ENCODE data around the gene COL4A3.
A peak's percentile ranks its signal among the peaks of the same experiment; 100 is the strongest.
"Not testable (repeated sequence)": the region's sequence is repeated elsewhere in the genome, so short reads cannot be mapped to it uniquely, and the experiment has no call there.

The COL4A3 gene

DNA sequence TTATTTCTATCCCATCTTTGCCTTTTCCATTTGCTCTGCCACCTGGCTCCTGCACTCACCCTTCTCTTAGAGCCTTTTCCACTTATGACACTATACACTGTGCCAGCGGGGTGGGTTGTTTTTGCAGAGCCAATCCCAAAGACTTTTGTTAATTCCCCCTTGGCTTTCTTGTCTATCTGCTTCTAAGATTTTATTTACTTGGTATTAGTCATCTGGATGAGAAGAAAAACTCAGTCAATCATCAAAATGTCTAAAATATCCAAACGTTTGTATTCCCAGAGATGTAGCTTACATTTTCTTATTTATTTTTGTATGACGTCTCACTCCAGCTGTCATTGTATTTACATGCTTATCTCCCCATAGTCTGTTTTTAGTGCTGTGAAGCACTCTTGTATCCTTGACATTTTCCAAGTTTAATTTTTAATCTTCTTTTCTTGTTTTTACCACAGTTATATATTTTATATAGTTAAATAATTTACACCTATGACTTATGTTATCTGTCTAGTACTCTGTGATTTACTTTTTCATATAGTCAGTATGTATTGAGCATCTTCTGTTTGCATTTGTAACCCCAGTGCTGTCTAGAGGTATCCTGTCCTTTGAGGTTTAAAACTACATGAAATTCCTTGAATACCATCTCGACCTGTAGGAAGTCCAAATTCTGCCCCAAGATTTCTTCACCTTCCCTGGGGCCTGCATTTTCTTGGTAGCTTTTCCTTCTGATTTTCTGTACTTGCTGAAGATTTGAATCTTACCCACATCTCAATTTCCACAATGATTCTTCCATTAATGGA lies 55.1 kb downstream of the COL4A3 start:
- DNase-seq, result no peak

DNA sequence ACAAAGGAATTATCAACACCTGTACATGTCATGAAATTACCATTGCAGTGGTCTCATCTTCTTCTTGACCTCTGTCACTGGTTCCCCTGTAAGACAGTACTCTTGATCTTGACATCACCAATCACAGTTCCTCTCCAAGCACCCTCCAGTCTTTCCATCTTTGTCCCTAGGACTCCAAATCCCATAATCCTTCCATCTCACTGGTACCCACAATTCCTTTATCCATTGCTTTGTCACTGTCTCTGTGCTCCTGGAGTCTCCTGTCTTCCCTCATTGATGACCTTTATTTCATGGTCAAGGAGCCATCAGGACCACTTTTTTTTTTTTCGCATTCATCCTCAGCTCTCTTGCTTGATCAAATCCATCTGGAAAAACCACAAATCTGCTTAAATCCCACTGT lies 56.7 kb downstream of the COL4A3 start:
- DNase-seq, result no peak

DNA sequence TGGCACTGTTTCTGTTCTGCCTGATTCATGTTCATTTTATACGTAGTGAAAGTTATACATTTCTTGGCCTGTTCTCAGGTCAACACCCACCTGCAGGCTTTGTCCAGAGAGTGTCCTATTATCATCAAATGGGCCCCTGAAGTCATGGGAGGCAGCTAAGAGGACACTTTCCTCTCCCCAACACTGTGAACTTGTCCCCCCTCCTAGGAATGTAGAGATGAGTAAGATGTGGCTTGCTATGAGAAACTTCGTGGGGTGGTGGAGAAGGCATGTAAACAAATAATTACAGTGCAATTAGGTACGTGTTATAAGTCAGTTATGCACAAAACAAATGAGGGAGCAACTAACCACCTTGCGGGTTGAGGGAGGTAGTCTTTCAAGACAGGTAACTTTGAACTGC lies 57.9 kb downstream of the COL4A3 start:
- DNase-seq, result no peak

DNA sequence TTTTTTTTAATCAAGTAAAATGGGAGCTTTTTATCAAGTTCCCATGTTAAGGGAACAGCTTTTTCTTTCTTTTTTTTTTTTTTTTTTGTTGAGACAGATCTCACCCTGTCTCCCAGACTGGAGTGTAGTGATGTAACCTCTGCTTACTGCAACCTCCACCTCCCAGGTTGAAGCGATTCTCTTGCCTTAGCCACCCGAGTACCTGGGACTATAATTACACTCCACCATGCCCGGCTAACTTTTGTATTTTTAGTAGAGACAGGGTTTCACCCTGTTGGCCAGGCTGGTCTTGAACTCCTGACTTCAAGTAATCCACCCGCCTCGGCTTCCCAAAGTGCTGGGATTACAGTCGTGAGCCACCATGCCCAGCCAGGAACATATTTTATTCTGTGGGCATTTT lies 61.2 kb downstream of the COL4A3 start:
- not testable (repeated sequence) for DNase-seq

DNA sequence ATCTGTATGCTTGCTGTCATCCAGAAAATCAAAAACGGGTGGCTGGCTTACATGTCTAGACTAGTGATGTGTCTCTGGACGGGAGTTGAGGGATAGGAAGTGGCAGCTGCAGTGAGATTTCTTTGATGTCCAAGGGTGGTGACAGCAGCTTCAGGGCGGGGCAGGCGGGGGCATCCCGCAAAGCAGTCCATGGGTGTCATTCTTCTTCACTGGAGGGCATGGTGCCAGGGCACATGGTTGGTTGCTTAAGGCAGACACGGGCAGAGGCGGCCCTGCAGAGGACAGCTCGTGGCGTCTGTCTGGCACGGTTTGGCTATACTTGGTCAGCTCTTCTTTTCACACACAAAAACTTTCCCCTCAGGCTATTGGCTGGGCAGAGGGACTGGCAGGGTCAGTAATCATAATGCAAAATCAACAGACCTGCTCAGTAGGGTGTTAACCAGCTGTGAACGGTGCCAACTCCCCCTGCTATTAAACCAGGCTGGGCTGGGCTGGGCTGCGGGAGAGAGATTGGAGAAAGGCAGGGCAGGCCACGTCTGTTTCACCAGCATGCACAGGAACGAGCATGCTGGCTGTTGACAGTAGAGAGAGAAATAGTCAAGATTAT lies 63.7 kb downstream of the COL4A3 start:
- peak; percentile 32 for DNase-seq

DNA sequence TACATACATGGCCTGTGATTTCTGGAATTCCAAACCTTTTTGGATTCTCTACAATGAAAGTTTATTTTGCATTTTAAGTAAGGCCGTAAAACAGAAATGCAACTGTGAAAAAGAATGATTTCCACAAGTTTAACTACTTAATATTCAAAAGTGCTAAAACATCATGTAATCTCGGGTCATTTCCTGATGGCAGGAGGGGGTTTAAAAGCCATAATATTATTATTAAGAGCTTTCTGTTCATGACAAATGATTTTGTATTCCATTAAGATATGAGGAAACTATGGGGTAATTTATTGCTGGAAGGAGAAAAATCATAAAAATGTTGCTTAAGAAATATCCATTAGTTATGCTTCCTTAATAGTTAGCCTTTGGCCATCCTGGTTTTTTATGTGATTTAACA lies 65.7 kb downstream of the COL4A3 start:
- DNase-seq, result no peak

DNA sequence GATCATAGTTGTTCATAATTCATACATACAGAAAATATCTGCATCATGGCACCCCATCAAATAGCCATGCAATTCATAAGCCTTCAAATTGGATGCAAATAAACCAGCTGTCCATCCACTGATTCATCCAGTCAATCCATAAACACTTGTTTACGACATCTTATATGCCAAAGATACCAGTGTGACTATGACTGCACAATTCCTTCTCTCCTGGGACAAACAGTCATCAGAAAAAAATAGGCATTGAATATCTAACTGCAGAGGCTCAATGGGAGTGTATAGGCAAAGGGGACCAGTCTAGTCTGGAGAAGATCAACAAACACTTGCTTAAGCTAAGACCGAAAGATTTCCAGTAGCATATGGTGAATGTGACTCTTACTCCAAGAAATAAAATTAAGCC lies 70.0 kb downstream of the COL4A3 start:
- no peak for DNase-seq

DNA sequence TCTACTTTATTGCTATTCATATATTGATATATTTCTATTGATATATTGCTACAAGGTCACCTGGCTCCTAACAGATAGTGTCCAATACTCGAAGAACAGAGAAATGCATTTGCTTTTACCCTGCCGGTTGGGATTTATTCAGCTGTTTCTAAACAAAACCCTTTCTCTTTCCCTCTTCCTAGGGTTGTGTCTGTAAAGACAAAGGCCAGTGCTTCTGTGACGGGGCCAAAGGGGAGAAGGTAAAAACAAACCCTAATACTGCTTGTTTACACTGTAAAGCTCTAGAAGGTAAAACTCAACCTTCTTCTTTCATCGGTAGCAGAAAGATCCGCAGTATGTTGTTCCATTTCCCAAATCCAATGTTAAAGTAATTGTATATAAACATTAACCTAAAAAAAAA lies 73.4 kb downstream of the COL4A3 start:
- no peak for DNase-seq

DNA sequence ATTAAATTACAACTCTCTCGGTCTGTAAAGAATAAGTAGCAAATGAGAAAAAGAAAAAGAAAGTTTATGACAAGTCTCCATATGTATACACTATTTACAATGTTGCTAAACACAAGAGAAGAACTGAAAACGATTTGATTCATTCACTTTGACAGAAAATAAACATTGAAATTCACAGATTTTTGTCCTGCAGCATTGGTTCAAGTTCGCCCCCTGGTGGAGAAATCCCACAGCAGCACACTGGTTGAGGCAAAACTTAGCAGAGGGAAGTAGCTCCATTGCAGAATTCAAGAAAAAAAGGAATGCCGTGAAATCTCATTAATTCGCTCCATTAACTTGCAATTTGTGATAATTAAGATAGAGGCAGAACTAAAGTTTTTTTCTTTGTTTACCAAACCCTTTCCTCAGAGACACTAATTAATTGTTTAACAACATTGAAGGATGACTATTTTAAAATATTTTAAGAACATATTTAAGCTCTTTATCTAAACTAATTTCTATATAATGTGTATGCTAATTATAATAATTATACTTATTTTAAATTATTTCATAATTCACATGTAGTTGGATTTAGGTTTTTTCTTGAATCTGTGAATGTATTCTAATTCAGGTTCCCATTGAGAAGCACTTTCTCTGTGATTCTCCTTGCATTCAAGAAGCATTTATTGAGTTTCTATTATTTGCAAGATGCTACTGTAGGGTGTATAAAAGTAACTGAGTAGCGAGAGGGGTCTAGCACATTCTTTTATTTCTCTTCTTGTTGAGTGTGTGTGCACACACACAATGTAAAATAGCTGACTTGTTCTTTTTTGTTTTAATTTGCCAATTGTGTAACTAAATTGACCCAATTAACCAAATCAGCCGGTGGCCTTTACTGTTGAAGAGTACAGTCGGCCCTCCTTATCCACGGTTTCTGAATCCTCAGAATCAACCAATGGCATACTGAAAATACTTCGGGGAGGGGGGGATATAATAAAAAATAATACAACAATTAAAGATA lies 74.1 kb downstream of the COL4A3 start:
- DNase-seq, result peak; percentile 0

DNA sequence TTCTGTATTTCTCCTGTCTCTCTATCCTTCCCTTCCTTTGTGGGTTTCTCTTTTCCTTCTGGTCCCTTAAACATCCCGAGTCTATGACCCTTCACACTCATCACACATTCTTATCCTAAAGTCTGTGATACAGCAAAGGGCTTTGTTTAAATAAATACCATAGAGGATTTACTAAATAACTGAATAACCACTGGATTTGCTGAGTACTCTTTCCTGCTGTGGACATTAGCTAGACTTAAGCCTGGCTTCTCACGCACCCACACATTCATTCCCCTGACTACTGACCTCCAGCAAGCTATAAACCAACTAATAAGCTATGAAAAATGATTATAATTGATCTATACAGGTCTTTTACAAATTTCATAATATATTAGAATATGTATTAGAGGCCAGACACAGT lies 76.6 kb downstream of the COL4A3 start:
- no peak for DNase-seq

DNA sequence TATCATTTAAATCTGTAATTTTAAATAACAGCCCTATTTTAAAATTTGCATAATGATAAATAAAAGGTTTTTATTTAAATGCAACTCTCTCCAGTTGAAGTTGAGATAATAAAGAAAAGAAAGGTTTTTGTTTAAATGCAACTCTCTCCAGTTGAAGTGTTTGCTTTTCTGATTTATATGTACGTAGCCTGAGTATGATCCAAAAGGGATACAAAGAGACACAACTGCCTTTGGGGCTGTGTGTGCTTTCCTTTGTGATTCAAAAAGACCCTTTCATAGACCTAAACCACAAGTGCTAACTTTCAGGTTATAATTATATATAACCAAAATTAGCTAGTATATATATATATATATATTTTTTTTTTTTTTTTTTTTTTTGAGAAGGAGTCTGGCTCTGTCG lies 84.5 kb downstream of the COL4A3 start:
- DNase-seq, result no peak

DNA sequence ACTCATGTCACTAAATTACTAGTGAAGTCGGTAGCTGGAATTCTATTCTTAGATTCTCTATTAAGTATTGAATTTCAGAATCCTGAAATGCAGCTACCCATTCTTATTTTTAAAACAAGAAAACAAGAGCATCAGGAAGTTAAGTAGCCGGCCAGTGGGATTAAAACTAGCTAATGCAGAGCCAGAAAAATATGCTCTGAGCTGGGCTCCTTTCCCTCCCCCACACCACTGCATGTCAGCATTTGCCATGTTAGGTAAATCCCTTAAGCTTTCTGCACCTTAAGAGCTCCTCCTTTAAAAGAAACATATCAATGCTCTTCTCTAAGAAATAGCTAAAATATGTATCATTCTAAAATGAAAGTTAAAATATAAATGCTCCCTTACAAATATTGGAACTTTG lies 88.4 kb downstream of the COL4A3 start:
- DNase-seq, result no peak

DNA sequence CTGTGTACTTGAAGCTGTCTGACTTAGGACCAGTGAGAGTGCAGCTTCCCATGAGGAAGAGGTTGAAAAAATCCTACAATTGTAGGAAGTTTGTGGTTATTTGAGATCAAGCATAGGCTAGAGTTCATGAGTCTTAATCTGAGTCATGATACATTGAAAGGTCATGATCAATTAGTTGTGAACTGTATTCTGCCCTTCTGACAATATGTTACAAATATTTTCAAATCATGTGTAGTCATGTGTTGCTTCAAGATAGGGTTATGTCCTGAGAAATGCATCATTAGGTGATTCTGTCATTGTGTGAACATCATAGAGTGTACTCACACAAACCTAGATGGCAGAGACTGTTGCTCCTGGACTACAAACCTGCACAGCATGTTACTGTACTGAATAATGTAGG lies 92.2 kb downstream of the COL4A3 start:
- no peak for DNase-seq

DNA sequence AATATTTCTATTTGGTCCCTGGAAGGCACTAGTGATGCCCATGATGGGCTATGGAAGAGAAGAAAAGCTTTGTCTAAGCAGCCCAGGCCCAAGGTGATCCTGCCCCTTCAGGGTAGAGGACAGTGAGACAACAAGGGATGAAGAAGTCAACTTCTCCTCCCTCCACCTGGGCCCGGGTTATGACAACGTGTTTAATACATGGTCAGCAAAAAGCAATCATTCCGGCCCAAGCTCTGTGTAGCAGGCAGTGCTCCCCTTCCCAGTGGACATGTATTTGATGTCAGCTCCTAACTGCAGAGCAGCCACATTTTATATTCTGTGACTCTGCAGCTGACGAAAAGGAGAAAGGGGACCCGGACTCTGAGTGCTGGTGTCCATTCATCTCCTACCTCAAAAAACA lies 93.4 kb downstream of the COL4A3 start:
- no peak for DNase-seq

DNA sequence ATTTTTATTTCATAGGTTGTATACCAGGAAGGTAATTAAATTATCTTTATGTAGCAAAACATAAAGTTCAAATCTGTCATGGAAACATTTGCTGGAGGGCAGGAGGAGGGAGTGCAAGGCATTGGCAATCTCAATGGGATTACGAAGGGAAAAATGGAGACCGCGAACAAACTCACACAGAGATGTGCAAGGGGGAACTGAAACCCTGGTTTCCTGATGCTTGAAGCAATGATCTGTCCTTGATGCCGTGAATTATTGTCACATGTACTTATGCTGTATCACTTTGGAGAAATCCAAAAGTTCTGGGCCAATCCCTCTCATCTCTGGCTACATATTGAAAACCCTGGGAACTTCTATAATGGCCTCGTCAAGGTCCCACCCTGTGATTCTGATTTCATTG lies 95.6 kb downstream of the COL4A3 start:
- DNase-seq, result no peak

DNA sequence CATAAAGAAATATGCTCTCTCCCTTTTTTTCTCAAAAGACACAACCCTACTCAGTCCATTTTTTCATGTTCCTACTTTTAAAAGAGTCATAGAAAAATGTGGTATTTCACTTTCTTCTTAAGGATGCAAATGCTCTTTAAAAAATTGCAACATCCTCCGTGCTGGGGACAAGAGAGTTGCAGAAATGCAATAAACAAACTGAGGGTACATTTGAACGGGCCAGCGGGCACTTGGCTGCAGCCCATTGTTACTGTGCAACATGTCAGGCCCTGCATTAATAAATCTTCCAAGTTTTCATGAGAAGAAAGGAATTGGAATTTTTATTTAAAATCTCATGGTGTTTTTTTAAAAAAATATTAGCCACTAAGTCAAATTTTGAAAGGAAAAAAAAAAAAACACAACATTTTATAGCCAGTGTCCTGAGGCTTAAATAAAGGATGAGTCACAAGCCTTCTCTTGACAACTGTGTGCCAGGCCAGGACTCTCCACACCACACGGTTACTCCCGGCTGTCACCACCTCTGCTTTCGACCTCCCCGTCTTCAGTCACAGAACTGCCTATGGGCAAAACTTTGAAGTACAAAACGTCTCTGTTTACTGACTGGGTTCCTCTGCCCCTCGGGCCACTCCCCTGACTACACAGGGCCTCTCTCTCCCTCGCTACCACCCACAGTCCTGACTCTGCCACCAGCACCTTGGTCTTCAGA lies 103.1 kb downstream of the COL4A3 start:
- no peak for DNase-seq

DNA sequence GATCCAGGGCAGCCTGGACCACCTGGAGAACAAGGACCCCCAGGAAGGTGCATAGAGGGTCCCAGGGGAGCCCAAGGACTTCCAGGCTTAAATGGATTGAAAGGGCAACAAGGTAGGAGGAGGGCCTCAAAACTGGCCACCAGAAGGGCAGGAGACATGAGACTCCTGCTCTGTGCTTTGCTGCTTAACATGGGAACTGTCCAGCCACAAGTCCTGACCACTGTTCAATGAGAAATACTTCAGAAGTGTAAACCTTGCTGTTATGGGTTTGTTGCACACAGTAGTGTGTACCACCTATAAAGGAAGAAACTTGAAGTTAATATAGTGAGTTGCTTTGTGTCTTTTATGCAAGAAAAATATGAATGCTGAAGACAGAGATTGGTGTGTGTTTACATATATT lies 116.5 kb downstream of the COL4A3 start:
- no peak for DNase-seq

DNA sequence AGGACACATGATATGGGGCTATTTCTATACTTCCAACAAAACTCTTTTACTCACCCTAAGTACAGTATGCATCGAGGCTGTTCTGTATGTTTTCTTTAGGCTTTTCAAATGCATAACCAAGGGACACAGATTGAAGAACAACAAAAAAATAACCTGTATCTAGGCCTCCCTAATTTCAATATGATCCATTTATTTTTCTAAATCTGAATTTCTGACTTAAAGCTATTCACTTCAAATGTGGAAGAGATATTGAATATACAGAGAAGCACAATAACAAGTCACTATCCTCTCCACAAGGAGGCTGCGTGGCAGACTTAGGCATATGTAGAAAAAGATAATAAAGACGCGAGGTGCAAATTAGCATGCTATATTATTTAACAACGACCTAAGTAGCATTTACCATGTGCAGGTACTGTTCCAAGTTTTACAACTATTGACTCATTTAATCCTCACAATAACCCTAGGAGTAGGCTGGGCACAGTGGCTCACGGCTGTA lies 121.4 kb downstream of the COL4A3 start:
- no peak for DNase-seq

DNA sequence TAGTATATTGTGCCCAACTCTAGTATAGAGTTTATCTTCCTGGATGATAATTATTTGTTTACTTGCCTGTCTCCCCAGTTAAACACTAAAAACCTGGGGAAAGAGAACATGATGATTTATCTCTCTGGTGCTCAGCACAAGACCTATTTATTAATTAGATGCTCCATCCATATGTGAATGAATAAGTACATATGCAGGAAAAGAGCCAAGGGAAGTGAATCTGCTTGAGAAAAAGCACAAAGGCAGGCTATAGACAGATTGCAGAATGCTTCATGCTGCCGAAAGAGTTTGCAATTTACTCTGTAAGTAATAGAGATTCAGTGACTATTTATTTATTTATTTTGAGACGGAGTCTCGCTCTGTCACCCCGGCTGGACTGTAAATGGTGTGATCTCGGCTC lies 123.3 kb downstream of the COL4A3 start:
- DNase-seq, result no peak

DNA sequence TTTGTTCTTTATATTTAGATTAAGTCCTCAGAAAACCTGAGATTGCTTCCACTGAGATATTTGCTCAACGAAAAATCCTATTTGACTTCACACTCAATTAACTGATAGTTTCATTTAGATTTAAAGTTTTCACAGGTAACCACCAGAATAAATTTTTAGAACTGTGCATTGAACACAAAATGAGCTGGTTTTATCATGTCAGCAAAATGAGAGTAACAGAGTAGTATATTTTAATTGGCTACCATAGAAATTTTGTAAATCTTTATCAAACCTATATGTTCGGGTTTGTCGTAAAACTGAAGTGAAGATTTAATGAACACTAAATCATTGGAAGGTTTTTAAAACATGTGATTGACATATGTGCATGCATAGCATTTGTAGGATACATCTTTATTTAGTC lies 127.9 kb downstream of the COL4A3 start:
- DNase-seq, result no peak

DNA sequence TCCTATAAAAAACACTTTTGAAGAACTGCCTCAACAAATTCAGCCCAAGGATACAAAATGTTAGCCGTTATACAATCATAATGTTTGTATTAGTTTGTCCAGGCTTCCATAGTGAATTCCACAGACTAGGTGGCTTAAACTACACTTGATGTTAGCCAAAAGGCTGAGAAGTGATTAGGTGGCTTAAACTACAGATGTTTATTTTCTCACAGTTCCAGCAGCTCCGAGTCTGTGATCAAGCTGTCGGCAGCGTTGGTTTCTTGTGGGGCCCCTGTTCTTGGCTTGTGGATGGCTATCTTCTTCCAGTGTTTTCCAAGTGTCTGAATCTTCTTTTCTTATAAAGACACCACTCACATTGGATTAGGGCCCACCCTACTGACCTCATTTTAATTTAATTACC lies 129.1 kb downstream of the COL4A3 start:
- no peak for DNase-seq

DNA sequence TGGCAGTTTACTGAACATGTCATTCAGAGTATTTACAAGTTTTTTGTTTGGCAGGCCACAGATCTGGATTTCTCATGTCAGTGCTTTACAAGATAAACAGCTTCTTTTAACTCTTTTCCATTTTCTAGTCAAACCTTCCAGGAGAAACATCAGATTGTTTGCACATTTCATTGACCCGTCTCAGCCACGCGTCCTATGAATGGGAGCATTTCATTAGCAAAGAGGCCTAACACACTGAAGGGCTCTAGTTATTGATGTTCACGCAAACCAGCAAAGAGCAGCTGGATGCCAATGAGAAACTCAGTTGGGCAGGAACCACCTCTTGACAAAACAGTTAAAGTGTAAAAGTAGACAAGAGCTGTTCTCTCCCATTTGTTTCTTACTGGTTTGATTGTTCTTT lies 131.4 kb downstream of the COL4A3 start:
- no peak for DNase-seq
